GM23338 (cell line): Measurements from ENCODE around the gene FILIP1L. TPM values are rescaled to one million over a fixed set of nuclear protein-coding genes. Genes with fewer than 3 reads are reported as not detected.

Experiments
- ATAC-seq: fragments of 200-7000 bp; cut with Tn5 transposase; 3 replicates; pipeline ENCODE4 v1.9.1; 2020
- DNase-seq: peaks from one replicate; pipeline ENCODE4 v3.0.0-alpha.2; 2015; ENCODE audit warnings: low spot score
- H2AFZ ChIP-seq: fragments of 200-600 bp; sonication (generic); 2 replicates; pipeline ENCODE4 v1.8.0; 2016; ENCODE audit warnings: antibody characterized with exemption, mild to moderate bottlenecking, moderate library complexity
- H3F3A ChIP-seq: fragments of 200-600 bp; sonication (generic); replicated peaks from 2 replicates; pipeline ENCODE4 v1.8.0; 2017; ENCODE audit warnings: antibody characterized with exemption, mixed run types, low read depth
- H3K27ac ChIP-seq: fragments of 200-600 bp; sonication (generic); 2 replicates; pipeline ENCODE4 v1.6.1; 2016; ENCODE audit warnings: low read depth
- H3K27me3 ChIP-seq: fragments of 200-600 bp; sonication (generic); 2 replicates; pipeline ENCODE4 v1.8.0; 2016; ENCODE audit warnings: mild to moderate bottlenecking, mixed run types, moderate library complexity; ENCODE audit not compliant: insufficient read depth
- H3K36me3 ChIP-seq: fragments of 200-600 bp; sonication (generic); 2 replicates; pipeline ENCODE4 v1.8.0; 2016; ENCODE audit warnings: mild to moderate bottlenecking; ENCODE audit not compliant: insufficient read depth
- H3K4me1 ChIP-seq: fragments of 200-600 bp; sonication (generic); 2 replicates; pipeline ENCODE4 v1.8.0; 2016; ENCODE audit warnings: mild to moderate bottlenecking, moderate library complexity; ENCODE audit not compliant: insufficient read depth
- H3K4me2 ChIP-seq: fragments of 200-600 bp; sonication (generic); 2 replicates; pipeline ENCODE4 v1.7.1; 2017; ENCODE audit warnings: mixed run types
- H3K4me3 ChIP-seq: fragments of 200-600 bp; sonication (generic); 2 replicates; pipeline ENCODE4 v1.6.1; 2016; ENCODE audit warnings: mixed run types
- H3K79me2 ChIP-seq: fragments of 200-600 bp; sonication (generic); replicated peaks from 2 replicates; pipeline ENCODE4 v1.8.0; 2017; ENCODE audit warnings: mild to moderate bottlenecking; ENCODE audit not compliant: insufficient read depth
- H3K9me2 ChIP-seq: fragments of 200-600 bp; sonication (generic); 2 replicates; pipeline ENCODE4 v1.8.0; 2017; ENCODE audit not compliant: insufficient read depth
- H4K20me1 ChIP-seq: fragments of 200-600 bp; sonication (generic); replicated peaks from 2 replicates; pipeline ENCODE4 v1.8.0; 2017; ENCODE audit warnings: mild to moderate bottlenecking; ENCODE audit not compliant: insufficient read depth
- H3K27ac Mint-ChIP-seq: 2 replicates; pipeline ENCODE4 v1.8.0; 2020; ENCODE audit warnings: inconsistent platforms, mild to moderate bottlenecking, moderate library complexity, mixed read lengths
- H3K27me3 Mint-ChIP-seq: 3 replicates; pipeline ENCODE4 v1.8.0; 2022; ENCODE audit warnings: low read depth, mild to moderate bottlenecking, moderate library complexity, mixed read lengths, inconsistent platforms; ENCODE audit not compliant: insufficient read depth, poor library complexity
- H3K36me3 Mint-ChIP-seq: 3 replicates; pipeline ENCODE4 v1.8.0; 2021; ENCODE audit warnings: low read depth, mild to moderate bottlenecking, inconsistent platforms, moderate library complexity, mixed read lengths
- H3K4me1 Mint-ChIP-seq: 3 replicates; pipeline ENCODE4 v1.8.0; 2020; ENCODE audit warnings: mild to moderate bottlenecking, inconsistent platforms, mixed read lengths
- H3K4me3 Mint-ChIP-seq: 3 replicates; pipeline ENCODE4 v1.8.0; 2021; ENCODE audit warnings: moderate library complexity, mild to moderate bottlenecking, inconsistent platforms, mixed read lengths
- H3K9me3 Mint-ChIP-seq: 3 replicates; pipeline ENCODE4 v1.8.0; 2020; ENCODE audit warnings: moderate library complexity, mild to moderate bottlenecking, inconsistent platforms, mixed read lengths
- EZH2 ChIP-seq: fragments of 200-600 bp; sonication (generic); IDR thresholded peaks from one replicate; pipeline ENCODE4 v1.8.0; 2017; ENCODE audit warnings: antibody characterized with exemption, mild to moderate bottlenecking, low read depth; ENCODE audit not compliant: unreplicated experiment
- ZNF114 ChIP-seq: fragments of 250-450 bp; sonication (Bioruptor Pico); IDR thresholded peaks from 2 replicates; pipeline ENCODE4 v1.5.0; 2020; ENCODE audit warnings: mild to moderate bottlenecking, moderate library complexity
- ZNF331 ChIP-seq: fragments of 250-450 bp; sonication (Bioruptor Pico); IDR thresholded peaks from 2 replicates; pipeline ENCODE4 v1.5.0; 2020; ENCODE audit warnings: low read depth, mild to moderate bottlenecking, moderate library complexity
- polyA plus RNA-seq: library from polyadenylated mRNA; unstranded; fragments of >200 nt; fragmentation: Nextera tagmentation; extraction: Ambion mirVana; gene quantifications from 2 replicates; pipeline ENCODE4 v1.2.1, GENCODE V29; 2016
- total RNA-seq: library from RNA; depleted of rRNA; stranded (reverse); fragments of >200 nt; shearing (Covaris generic); gene quantifications from 2 replicates; pipeline ENCODE4 v1.2.3, GENCODE V29; 2014
- TF ChIP-seq, protein P1 (sequence below), 2 experiments: fragments of 200-600 bp in 1 of 2; sonication (generic) in 1 of 2; conservative IDR thresholded peaks; 2 replicates each; pipeline versions ENCODE4 v1.5.1 to v1.6.1; 2016 to 2017; ENCODE audit warnings: antibody characterized with exemption in 2 of 2, low read depth in 2 of 2, mild to moderate bottlenecking in 2 of 2, moderate library complexity in 1 of 2
- TF ChIP-seq, protein P2 (sequence below): fragments of 250-450 bp; sonication (Bioruptor Pico); IDR thresholded peaks from 2 replicates; pipeline ENCODE4 v1.5.0; 2020; ENCODE audit warnings: mild to moderate bottlenecking, moderate library complexity
- TF ChIP-seq, protein P3 (sequence below): IDR thresholded peaks from 2 replicates; pipeline ENCODE4 v1.6.1; 2016; ENCODE audit warnings: antibody characterized with exemption

Gene FILIP1L
- total and polyA plus RNA-seq, 2 experiments from 2014 or later: 1.6 TPM; not detected in 1

DNA sequence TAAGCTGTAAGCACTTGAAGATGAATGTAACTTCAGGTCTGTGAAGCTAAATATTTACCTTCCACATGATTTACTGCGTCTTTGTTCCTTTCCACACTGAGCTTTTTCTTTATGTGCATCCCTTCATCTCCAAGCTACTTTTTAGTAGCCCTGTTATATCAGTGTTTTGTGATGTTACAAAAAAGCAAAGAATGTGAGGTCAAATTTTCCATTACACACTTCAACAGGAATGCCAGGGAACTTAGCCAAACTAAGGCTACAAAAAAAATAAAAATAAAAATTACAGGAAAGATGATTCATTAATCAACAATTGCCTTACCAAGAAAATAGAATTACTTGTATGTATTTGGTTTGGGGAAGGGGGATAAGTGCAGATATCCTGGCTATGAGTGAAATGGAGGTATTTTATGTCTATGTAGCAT, 73.0 kb downstream of the FILIP1L start:
- Histone ChIP-seq H3K9me2 (no peaks in the 10 kb centered on the region), H3K4me2 (no peak overlapping the region), H3K36me3 (no peaks in the 10 kb centered on the region), H3K4me3 (no peak overlapping the region), H3F3A (no peaks in the 10 kb centered on the region), H3K4me1 (peaks cover 18% of the 10 kb centered on the region), H3K79me2 (no peaks in the 10 kb centered on the region), H2AFZ (no peak overlapping the region), H3K27me3 (no peaks in the 10 kb centered on the region), H3K27ac (no peak overlapping the region), H4K20me1 (no peaks in the 10 kb centered on the region)
- no peak for ATAC-seq
- H3K27me3 Mint-ChIP-seq: peaks cover 5% of the 10 kb centered on the region
- TF ChIP-seq EZH2 (no peak), ZNF331 (CRISPR knock-in tag) (no peak), ZNF114 (CRISPR knock-in tag) (no peak)
- TF ChIP-seq, protein P1, sequence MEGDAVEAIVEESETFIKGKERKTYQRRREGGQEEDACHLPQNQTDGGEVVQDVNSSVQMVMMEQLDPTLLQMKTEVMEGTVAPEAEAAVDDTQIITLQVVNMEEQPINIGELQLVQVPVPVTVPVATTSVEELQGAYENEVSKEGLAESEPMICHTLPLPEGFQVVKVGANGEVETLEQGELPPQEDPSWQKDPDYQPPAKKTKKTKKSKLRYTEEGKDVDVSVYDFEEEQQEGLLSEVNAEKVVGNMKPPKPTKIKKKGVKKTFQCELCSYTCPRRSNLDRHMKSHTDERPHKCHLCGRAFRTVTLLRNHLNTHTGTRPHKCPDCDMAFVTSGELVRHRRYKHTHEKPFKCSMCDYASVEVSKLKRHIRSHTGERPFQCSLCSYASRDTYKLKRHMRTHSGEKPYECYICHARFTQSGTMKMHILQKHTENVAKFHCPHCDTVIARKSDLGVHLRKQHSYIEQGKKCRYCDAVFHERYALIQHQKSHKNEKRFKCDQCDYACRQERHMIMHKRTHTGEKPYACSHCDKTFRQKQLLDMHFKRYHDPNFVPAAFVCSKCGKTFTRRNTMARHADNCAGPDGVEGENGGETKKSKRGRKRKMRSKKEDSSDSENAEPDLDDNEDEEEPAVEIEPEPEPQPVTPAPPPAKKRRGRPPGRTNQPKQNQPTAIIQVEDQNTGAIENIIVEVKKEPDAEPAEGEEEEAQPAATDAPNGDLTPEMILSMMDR (conservative IDR thresholded peaks at IDR 0.05; ENCODE audit: low read depth in 2 of 2): no peak
- TF ChIP-seq, protein P2, sequence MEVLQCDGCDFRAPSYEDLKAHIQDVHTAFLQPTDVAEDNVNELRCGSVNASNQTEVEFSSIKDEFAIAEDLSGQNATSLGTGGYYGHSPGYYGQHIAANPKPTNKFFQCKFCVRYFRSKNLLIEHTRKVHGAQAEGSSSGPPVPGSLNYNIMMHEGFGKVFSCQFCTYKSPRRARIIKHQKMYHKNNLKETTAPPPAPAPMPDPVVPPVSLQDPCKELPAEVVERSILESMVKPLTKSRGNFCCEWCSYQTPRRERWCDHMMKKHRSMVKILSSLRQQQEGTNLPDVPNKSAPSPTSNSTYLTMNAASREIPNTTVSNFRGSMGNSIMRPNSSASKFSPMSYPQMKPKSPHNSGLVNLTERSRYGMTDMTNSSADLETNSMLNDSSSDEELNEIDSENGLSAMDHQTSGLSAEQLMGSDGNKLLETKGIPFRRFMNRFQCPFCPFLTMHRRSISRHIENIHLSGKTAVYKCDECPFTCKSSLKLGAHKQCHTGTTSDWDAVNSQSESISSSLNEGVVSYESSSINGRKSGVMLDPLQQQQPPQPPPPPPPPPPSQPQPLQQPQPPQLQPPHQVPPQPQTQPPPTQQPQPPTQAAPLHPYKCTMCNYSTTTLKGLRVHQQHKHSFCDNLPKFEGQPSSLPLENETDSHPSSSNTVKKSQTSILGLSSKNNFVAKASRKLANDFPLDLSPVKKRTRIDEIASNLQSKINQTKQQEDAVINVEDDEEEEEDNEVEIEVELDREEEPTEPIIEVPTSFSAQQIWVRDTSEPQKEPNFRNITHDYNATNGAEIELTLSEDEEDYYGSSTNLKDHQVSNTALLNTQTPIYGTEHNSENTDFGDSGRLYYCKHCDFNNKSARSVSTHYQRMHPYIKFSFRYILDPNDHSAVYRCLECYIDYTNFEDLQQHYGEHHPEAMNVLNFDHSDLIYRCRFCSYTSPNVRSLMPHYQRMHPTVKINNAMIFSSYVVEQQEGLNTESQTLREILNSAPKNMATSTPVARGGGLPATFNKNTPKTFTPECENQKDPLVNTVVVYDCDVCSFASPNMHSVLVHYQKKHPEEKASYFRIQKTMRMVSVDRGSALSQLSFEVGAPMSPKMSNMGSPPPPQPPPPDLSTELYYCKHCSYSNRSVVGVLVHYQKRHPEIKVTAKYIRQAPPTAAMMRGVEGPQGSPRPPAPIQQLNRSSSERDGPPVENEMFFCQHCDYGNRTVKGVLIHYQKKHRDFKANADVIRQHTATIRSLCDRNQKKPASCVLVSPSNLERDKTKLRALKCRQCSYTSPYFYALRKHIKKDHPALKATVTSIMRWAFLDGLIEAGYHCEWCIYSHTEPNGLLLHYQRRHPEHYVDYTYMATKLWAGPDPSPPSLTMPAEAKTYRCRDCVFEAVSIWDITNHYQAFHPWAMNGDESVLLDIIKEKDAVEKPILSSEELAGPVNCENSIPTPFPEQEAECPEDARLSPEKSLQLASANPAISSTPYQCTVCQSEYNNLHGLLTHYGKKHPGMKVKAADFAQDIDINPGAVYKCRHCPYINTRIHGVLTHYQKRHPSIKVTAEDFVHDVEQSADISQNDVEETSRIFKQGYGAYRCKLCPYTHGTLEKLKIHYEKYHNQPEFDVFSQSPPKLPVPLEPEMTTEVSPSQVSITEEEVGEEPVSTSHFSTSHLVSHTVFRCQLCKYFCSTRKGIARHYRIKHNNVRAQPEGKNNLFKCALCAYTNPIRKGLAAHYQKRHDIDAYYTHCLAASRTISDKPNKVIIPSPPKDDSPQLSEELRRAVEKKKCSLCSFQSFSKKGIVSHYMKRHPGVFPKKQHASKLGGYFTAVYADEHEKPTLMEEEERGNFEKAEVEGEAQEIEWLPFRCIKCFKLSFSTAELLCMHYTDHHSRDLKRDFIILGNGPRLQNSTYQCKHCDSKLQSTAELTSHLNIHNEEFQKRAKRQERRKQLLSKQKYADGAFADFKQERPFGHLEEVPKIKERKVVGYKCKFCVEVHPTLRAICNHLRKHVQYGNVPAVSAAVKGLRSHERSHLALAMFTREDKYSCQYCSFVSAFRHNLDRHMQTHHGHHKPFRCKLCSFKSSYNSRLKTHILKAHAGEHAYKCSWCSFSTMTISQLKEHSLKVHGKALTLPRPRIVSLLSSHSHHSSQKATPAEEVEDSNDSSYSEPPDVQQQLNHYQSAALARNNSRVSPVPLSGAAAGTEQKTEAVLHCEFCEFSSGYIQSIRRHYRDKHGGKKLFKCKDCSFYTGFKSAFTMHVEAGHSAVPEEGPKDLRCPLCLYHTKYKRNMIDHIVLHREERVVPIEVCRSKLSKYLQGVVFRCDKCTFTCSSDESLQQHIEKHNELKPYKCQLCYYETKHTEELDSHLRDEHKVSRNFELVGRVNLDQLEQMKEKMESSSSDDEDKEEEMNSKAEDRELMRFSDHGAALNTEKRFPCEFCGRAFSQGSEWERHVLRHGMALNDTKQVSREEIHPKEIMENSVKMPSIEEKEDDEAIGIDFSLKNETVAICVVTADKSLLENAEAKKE (CRISPR knock-in tag): no peak
- TF ChIP-seq, protein P3, sequence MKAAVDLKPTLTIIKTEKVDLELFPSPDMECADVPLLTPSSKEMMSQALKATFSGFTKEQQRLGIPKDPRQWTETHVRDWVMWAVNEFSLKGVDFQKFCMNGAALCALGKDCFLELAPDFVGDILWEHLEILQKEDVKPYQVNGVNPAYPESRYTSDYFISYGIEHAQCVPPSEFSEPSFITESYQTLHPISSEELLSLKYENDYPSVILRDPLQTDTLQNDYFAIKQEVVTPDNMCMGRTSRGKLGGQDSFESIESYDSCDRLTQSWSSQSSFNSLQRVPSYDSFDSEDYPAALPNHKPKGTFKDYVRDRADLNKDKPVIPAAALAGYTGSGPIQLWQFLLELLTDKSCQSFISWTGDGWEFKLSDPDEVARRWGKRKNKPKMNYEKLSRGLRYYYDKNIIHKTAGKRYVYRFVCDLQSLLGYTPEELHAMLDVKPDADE: no peak
- no peak overlapping the region for H3K27ac Mint-ChIP-seq
- no peaks in the 10 kb centered on the region for H3K9me3 Mint-ChIP-seq
- no peak for DNase-seq
- no peak overlapping the region for H3K4me3 Mint-ChIP-seq
- no peaks in the 10 kb centered on the region for H3K36me3 Mint-ChIP-seq
- H3K4me1 Mint-ChIP-seq: peaks cover 30% of the 10 kb centered on the region
